Measurements from ENCODE around the gene FABP3. TPM values are rescaled to one million over a fixed set of nuclear protein-coding genes. Genes with fewer than 3 reads are reported as not detected.

The FABP3 gene
- total and polyA plus RNA-seq, 2 of the 4 experiments (the other 2 are of a cell fraction): 4.8 to 8.6 TPM

DNA sequence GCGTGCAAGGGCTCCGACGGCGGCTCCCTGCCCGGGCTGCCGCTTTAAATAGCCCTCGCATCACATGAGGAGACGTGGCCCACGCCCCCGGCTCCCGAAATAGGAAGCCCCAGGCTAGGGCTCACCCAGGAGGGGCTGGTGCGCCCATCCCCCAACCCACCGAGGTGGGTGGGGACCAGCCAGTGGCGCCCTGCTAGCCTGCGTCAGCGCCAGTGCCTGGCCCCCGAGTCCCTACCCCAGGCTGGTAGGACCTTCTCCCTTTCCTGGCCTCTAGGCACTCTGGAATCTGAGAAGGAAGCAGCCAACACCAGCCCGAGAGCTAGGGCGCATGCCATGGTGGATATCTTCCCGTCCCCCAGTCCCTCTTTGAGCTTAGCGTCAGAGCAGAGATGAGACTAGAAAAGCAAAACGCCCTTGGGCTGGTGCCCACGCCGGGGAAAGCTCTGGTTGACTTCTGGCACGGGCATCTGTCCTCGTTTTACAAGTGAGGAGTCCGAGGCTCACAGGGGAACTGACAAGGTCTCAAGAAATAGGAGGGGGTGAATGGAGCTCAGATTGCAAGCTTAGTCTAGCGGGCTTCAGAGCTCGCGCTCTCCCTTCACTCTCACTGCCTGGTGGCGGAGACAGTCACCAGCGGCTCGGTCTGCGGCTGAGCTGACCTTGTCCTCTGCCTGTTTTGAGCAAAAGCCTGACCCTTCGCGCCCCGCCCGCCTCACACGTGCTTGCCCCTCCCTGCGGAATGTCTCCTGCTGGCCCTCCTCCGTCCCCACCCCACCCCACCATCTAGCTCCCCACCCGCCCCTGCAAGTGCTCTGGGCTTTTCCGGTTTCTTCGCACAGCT, at the start of gene FABP3 (continued):
- TF ChIP-seq, protein P1, sequence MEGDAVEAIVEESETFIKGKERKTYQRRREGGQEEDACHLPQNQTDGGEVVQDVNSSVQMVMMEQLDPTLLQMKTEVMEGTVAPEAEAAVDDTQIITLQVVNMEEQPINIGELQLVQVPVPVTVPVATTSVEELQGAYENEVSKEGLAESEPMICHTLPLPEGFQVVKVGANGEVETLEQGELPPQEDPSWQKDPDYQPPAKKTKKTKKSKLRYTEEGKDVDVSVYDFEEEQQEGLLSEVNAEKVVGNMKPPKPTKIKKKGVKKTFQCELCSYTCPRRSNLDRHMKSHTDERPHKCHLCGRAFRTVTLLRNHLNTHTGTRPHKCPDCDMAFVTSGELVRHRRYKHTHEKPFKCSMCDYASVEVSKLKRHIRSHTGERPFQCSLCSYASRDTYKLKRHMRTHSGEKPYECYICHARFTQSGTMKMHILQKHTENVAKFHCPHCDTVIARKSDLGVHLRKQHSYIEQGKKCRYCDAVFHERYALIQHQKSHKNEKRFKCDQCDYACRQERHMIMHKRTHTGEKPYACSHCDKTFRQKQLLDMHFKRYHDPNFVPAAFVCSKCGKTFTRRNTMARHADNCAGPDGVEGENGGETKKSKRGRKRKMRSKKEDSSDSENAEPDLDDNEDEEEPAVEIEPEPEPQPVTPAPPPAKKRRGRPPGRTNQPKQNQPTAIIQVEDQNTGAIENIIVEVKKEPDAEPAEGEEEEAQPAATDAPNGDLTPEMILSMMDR (conservative IDR thresholded peaks at IDR 0.05; ENCODE audit: low read depth, low read length): no peak
- TF ChIP-seq RAD21 (IDR thresholded peaks at IDR 0.05; ENCODE audit: low read length) (no peak), POLR2A (IDR thresholded peaks at IDR 0.05; ENCODE audit: low read depth, low read length) (no peak)

All from IMR-90 (cell line).